GM19452 (cell line): ENCODE results near the gene ARID5B.

ENCODE experiments used
- ATAC-seq: cut with Tn5 transposase; IDR thresholded peaks from one replicate; pipeline ENCODE4 v1.9.1; 2021; ENCODE audit not compliant: unreplicated experiment

The ARID5B gene

GRCh38 chr10:61937631-61938351 lies 36.3 kb downstream of the ARID5B start:
- ATAC-seq = no peak

GRCh38 chr10:61939902-61940301 lies 38.4 kb downstream of the ARID5B start:
- ATAC-seq = no peak

- ATAC-seq = no peak
These were observed 39.7 kb downstream of the ARID5B start for GRCh38 chr10:61941202-61941681.

GRCh38 chr10:61942604-61943461 lies 41.3 kb downstream of the ARID5B start:
- ATAC-seq = no peak

- ATAC-seq = peak; percentile 41
These were observed 42.3 kb downstream of the ARID5B start for GRCh38 chr10:61943674-61944378.

- ATAC-seq = no peak
These were observed 43.1 kb downstream of the ARID5B start for GRCh38 chr10:61944410-61945147.

GRCh38 chr10:61949687-61950086 lies 48.2 kb downstream of the ARID5B start:
- no peak for ATAC-seq

- no peak for ATAC-seq
These were observed 49.1 kb downstream of the ARID5B start for GRCh38 chr10:61950449-61951143.

GRCh38 chr10:61951144-61951483 lies 49.6 kb downstream of the ARID5B start:
- ATAC-seq = no peak

- no peak for ATAC-seq
These were observed 50.7 kb downstream of the ARID5B start for GRCh38 chr10:61952028-61952674.

GRCh38 chr10:61953183-61953582 lies 51.7 kb downstream of the ARID5B start:
- no peak for ATAC-seq

- ATAC-seq = no peak
These were observed 56.3 kb downstream of the ARID5B start for GRCh38 chr10:61957806-61958205.

GRCh38 chr10:61958311-61958710 lies 56.8 kb downstream of the ARID5B start:
- no peak for ATAC-seq

GRCh38 chr10:61958805-61959204 lies 57.3 kb downstream of the ARID5B start:
- no peak for ATAC-seq

- ATAC-seq = no peak
These were observed 58.3 kb downstream of the ARID5B start for GRCh38 chr10:61959814-61960213.

GRCh38 chr10:61960396-61961120 lies 59.1 kb downstream of the ARID5B start:
- ATAC-seq = no peak

GRCh38 chr10:61961278-61961677 lies 59.8 kb downstream of the ARID5B start:
- ATAC-seq = peak; percentile 65

- ATAC-seq = no peak
These were observed 61.5 kb downstream of the ARID5B start for GRCh38 chr10:61962971-61963370.

- ATAC-seq = no peak
These were observed 62.2 kb downstream of the ARID5B start for GRCh38 chr10:61963669-61964058.
